Suprapubic skin (tissue), 4 donors: ENCODE data around the gene FAM120AOS. TPM values are rescaled to one million over a fixed set of nuclear protein-coding genes. Genes with fewer than 3 reads are reported as not detected.

ENCODE experiments used
- DNase-seq, 2 donors: peaks; one replicate each; pipeline ENCODE4 v3.0.0-alpha.2; 2019; ENCODE audit warnings: low spot score in 2 of 2
- H3K27ac ChIP-seq: fragments of 200-600 bp; sonication (generic); one replicate; pipeline ENCODE4 v1.5.1; 2019
- H3K27me3 ChIP-seq: fragments of 200-600 bp; sonication (generic); one replicate; pipeline ENCODE4 v1.5.1; 2019
- H3K36me3 ChIP-seq: fragments of 200-600 bp; sonication (generic); one replicate; pipeline ENCODE4 v1.5.1; 2019
- H3K4me1 ChIP-seq: fragments of 200-600 bp; sonication (generic); one replicate; pipeline ENCODE4 v1.5.1; 2019
- H3K4me3 ChIP-seq: fragments of 200-600 bp; sonication (generic); one replicate; pipeline ENCODE4 v1.5.1; 2019; ENCODE audit warnings: mild to moderate bottlenecking
- H3K9me3 ChIP-seq: fragments of 200-600 bp; sonication (generic); one replicate; pipeline ENCODE4 v1.5.1; 2019
- EP300 ChIP-seq: sonication (generic); formaldehyde crosslinking; IDR thresholded peaks from one replicate; pipeline ENCODE4 v1.6.1; 2017; ENCODE audit warnings: antibody characterized with exemption
- POLR2A ChIP-seq, 2 donors: fragments of 450-650 bp; IDR thresholded peaks; one replicate each; pipeline ENCODE4 v1.6.1; 2017; ENCODE audit warnings: antibody characterized with exemption in 2 of 2, mild to moderate bottlenecking in 2 of 2, moderate library complexity in 2 of 2
- POLR2AphosphoS5 ChIP-seq, 3 donors: sonication (generic); formaldehyde crosslinking; IDR thresholded peaks; one replicate each; pipeline ENCODE4 v1.6.1; 2017; ENCODE audit warnings: antibody characterized with exemption in 3 of 3
- WGBS: methylation state at CpG from one replicate; pipeline ENCODE4 v1.1.5; 2018; 5-methylcytosine and 5-hydroxymethylcytosine counted together
- total RNA-seq, 4 donors: library from RNA; depleted of rRNA; stranded (reverse); fragments of >200 nt; gene quantifications; one replicate each; pipeline ENCODE4 v1.1.0, GENCODE V29; 2016
- TF ChIP-seq, protein P1 (sequence below), 2 donors: fragments of 200-600 bp in 1 of 2; fragments of 450-650 bp in 1 of 2; sonication (generic) in 1 of 2; IDR thresholded peaks; one replicate each; pipeline ENCODE4 v1.5.1; 2016 to 2019; ENCODE audit warnings: antibody characterized with exemption in 2 of 2, mild to moderate bottlenecking in 1 of 2, moderate library complexity in 1 of 2

The FAM120AOS gene
- total RNA-seq, 4 donors from 2014 or later = 33.0 to 66.9 (median 34.2) TPM

DNA sequence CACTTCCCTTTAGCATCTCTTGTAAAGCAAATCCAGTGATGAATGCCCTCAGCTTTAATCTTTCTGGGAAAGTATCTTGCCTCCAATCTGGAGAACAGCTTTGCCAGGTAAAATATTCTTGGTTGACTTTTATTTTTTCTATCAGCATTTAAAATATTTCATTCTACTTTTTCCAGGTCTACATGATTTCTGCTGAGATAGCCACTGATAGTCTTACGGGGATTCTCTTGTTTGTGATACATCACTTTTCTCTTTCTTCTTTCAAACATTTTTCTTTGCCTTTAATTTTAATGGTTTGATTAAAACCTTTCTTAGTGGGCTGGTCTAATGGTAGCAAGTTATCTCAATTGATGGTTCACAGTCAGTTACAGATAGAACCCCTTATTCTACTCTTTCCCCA, 35.8 kb downstream of the FAM120AOS start:
- H3K36me3 ChIP-seq = no peaks in the 10 kb centered on the region
- TF ChIP-seq EP300 = no peak
- TF ChIP-seq, protein P1, sequence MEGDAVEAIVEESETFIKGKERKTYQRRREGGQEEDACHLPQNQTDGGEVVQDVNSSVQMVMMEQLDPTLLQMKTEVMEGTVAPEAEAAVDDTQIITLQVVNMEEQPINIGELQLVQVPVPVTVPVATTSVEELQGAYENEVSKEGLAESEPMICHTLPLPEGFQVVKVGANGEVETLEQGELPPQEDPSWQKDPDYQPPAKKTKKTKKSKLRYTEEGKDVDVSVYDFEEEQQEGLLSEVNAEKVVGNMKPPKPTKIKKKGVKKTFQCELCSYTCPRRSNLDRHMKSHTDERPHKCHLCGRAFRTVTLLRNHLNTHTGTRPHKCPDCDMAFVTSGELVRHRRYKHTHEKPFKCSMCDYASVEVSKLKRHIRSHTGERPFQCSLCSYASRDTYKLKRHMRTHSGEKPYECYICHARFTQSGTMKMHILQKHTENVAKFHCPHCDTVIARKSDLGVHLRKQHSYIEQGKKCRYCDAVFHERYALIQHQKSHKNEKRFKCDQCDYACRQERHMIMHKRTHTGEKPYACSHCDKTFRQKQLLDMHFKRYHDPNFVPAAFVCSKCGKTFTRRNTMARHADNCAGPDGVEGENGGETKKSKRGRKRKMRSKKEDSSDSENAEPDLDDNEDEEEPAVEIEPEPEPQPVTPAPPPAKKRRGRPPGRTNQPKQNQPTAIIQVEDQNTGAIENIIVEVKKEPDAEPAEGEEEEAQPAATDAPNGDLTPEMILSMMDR (IDR thresholded peaks at IDR 0.05) = no peak
- TF ChIP-seq POLR2A (IDR thresholded peaks at IDR 0.05) = no peak
- no peak for TF ChIP-seq POLR2AphosphoS5 (IDR thresholded peaks at IDR 0.05)
- no peaks in the 10 kb centered on the region for H3K27me3 ChIP-seq
- DNase-seq = no peak
- H3K9me3 ChIP-seq = peaks cover 3% of the 10 kb centered on the region
- no peak overlapping the region for H3K4me3 ChIP-seq
- no peaks in the 10 kb centered on the region for H3K4me1 ChIP-seq
- WGBS = 97% methylated on average over 1 of the region's 1 CpG
- no peak overlapping the region for H3K27ac ChIP-seq

DNA sequence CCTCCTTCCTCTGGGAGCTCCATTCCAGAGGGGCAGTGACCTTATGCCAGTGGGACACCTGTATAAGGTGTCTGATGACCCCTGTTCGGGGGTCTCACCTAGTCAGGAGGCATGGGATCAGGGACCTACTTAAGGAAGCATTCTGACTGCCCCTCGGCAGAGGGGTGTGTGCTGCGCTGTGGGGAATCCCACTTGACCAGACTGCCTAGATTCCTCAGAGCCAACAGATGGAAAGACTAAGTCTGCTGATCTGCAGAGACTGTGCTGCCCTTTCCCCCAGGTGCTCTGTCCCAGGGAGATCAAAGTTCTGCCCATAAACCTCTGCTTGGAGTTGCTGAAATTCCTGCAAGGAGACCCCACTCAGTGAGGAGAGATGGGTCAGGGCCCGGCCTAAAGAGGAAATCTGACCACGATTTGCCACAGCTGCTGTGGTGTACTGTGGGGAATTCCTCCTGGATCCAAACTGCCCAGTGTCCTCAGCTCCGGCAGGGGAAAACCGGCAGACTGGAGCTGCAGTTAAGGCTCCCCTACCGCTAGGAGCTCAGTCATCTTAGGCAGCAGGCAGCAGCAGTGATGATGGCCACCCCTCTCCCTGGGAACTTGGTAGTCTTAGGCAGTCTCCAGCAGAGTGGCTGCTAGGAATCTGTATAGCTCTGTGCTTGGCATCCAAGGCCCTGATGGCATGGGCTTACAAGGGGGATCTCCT, 36.7 kb downstream of the FAM120AOS start:
- WGBS = 85% methylated on average over 3 of the region's 8 CpGs
- DNase-seq = no peak
- H3K9me3 ChIP-seq = peaks cover 3% of the 10 kb centered on the region
- no peaks in the 10 kb centered on the region for H3K27me3 ChIP-seq
- H3K4me1 ChIP-seq = no peaks in the 10 kb centered on the region
- no peak overlapping the region for H3K4me3 ChIP-seq
- no peak for TF ChIP-seq POLR2AphosphoS5 (IDR thresholded peaks at IDR 0.05)
- TF ChIP-seq POLR2A (IDR thresholded peaks at IDR 0.05) = no peak
- TF ChIP-seq EP300 = no peak
- TF ChIP-seq, protein P1 (IDR thresholded peaks at IDR 0.05) = no peak
- H3K27ac ChIP-seq = no peak overlapping the region
- H3K36me3 ChIP-seq = no peaks in the 10 kb centered on the region

DNA sequence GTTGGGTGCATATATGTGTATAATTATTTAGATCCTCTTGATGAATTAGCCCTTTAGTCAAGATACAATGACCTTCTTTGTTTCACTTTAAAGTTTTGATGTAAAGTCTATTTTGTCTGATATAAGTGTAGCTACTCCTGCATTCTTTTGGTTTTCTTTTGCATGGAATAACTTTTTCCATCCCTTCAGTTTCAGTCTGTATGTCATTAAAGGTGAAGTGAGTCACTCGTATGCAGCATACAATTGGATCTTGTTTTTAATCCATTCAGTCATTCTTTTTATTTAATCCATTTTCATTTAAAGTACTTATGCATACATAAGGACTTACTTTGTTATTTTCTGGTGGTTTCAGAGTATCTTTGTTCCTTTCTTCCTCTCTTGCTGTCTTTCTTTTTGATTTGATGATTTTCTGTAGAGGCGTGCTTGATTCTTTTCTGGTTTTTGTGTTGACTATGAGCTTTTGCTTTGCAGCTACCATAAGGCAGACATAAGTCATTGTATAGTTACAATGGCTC, 38.1 kb downstream of the FAM120AOS start:
- H3K27me3 ChIP-seq = no peaks in the 10 kb centered on the region
- H3K4me3 ChIP-seq = no peak overlapping the region
- no peaks in the 10 kb centered on the region for H3K36me3 ChIP-seq
- peaks cover 3% of the 10 kb centered on the region for H3K9me3 ChIP-seq
- no peaks in the 10 kb centered on the region for H3K4me1 ChIP-seq
- H3K27ac ChIP-seq = no peak overlapping the region
- TF ChIP-seq EP300 (no peak), POLR2A (IDR thresholded peaks at IDR 0.05) (no peak), POLR2AphosphoS5 (IDR thresholded peaks at IDR 0.05) (no peak)
- TF ChIP-seq, protein P1 (IDR thresholded peaks at IDR 0.05) = no peak
- no peak for DNase-seq
- 83% methylated on average over 2 of the region's 2 CpGs for WGBS

- H3K4me3 ChIP-seq = no peak overlapping the region
- no peak for TF ChIP-seq POLR2A (IDR thresholded peaks at IDR 0.05)
- no peak for TF ChIP-seq EP300
- TF ChIP-seq, protein P1 (IDR thresholded peaks at IDR 0.05) = no peak
- H3K4me1 ChIP-seq = no peaks in the 10 kb centered on the region
- H3K27me3 ChIP-seq = no peaks in the 10 kb centered on the region
- H3K9me3 ChIP-seq = peaks cover under 1% of the 10 kb centered on the region
- no peak for DNase-seq
- no peaks in the 10 kb centered on the region for H3K36me3 ChIP-seq
- H3K27ac ChIP-seq = no peak overlapping the region
Observed at GRCh38 chr9:93413530-93413929, 39.9 kb downstream of the FAM120AOS start.

GRCh38 chr9:93406371-93406770, 47.0 kb downstream of the FAM120AOS start:
- H3K4me3 ChIP-seq = no peak overlapping the region
- no peaks in the 10 kb centered on the region for H3K27me3 ChIP-seq
- H3K4me1 ChIP-seq = no peaks in the 10 kb centered on the region
- H3K36me3 ChIP-seq = no peaks in the 10 kb centered on the region
- no peak for TF ChIP-seq POLR2AphosphoS5 (IDR thresholded peaks at IDR 0.05)
- H3K9me3 ChIP-seq = no peaks in the 10 kb centered on the region
- no peak for DNase-seq
- 97% methylated on average over 5 of the region's 5 CpGs for WGBS
- H3K27ac ChIP-seq = no peak overlapping the region

GRCh38 chr9:93398471-93398870, 54.9 kb downstream of the FAM120AOS start:
- no peak overlapping the region for H3K27ac ChIP-seq
- 89% methylated on average over 9 of the region's 9 CpGs for WGBS
- TF ChIP-seq POLR2A (IDR thresholded peaks at IDR 0.05) = no peak
- TF ChIP-seq, protein P1 (IDR thresholded peaks at IDR 0.05) = no peak
- TF ChIP-seq POLR2AphosphoS5 (IDR thresholded peaks at IDR 0.05) = no peak
- TF ChIP-seq EP300 = no peak

More at GRCh38 chr9:93398471-93398870, 54.9 kb downstream of the FAM120AOS start:
- peaks cover 11% of the 10 kb centered on the region for H3K4me1 ChIP-seq
- H3K4me3 ChIP-seq = no peak overlapping the region
- no peaks in the 10 kb centered on the region for H3K9me3 ChIP-seq
- no peak for DNase-seq
- H3K36me3 ChIP-seq = no peaks in the 10 kb centered on the region
- no peaks in the 10 kb centered on the region for H3K27me3 ChIP-seq
